HUES6 (cell line): ENCODE results near the gene PRKD2.

ENCODE experiments used
- H3K27ac ChIP-seq: 2 replicates; pipeline ENCODE4 v1.7.0; 2013; ENCODE audit warnings: low read depth, mild to moderate bottlenecking, low read length, inconsistent platforms
- H3K27me3 ChIP-seq: 2 replicates; pipeline ENCODE4 v1.6.1; 2013; ENCODE audit warnings: low read length; ENCODE audit not compliant: control insufficient read depth, insufficient read depth
- H3K36me3 ChIP-seq: 2 replicates; pipeline ENCODE4 v1.6.1; 2013; ENCODE audit warnings: low read length; ENCODE audit not compliant: control insufficient read depth, insufficient read depth
- H3K4me1 ChIP-seq: 2 replicates; pipeline ENCODE4 v1.6.1; 2013; ENCODE audit warnings: low read length; ENCODE audit not compliant: control insufficient read depth, insufficient read depth
- H3K4me3 ChIP-seq: 2 replicates; pipeline ENCODE4 v1.5.1; 2013; ENCODE audit warnings: low read depth, low read length
- H3K9ac ChIP-seq: one replicate; pipeline ENCODE4 v1.6.1; 2013; ENCODE audit warnings: mild to moderate bottlenecking, low read length
- H3K9me3 ChIP-seq: 2 replicates; pipeline ENCODE4 v1.6.1; 2013; ENCODE audit warnings: low read depth, low read length; ENCODE audit not compliant: control insufficient read depth, insufficient read depth

PRKD2 gene

GRCh38 chr19:46697204-46697960 lies 19.5 kb downstream of the PRKD2 start:
- Histone ChIP-seq H3K9ac (peak overlapping the region; percentile 43), H3K27me3 (no peaks in the 10 kb centered on the region), H3K36me3 (peaks cover 81% of the 10 kb centered on the region), H3K27ac (no peak overlapping the region), H3K4me3 (peak overlapping the region; percentile 46), H3K9me3 (no peaks in the 10 kb centered on the region), H3K4me1 (peaks cover 5% of the 10 kb centered on the region)

GRCh38 chr19:46696866-46697203 lies 20.1 kb downstream of the PRKD2 start:
- H3K9ac ChIP-seq = peak overlapping the region; percentile 27
- peak overlapping the region; percentile 46 for H3K4me3 ChIP-seq
- no peaks in the 10 kb centered on the region for H3K9me3 ChIP-seq
- peaks cover 81% of the 10 kb centered on the region for H3K36me3 ChIP-seq
- peaks cover 5% of the 10 kb centered on the region for H3K4me1 ChIP-seq
- no peaks in the 10 kb centered on the region for H3K27me3 ChIP-seq
- no peak overlapping the region for H3K27ac ChIP-seq

- H3K27me3 ChIP-seq = no peaks in the 10 kb centered on the region
- H3K9ac ChIP-seq = no peak overlapping the region
- H3K36me3 ChIP-seq = peaks cover 82% of the 10 kb centered on the region
- no peak overlapping the region for H3K27ac ChIP-seq
- no peaks in the 10 kb centered on the region for H3K9me3 ChIP-seq
- H3K4me1 ChIP-seq = peaks cover 5% of the 10 kb centered on the region
- no peak overlapping the region for H3K4me3 ChIP-seq
Observed at GRCh38 chr19:46696052-46696451, 20.9 kb downstream of the PRKD2 start.

GRCh38 chr19:46693760-46694159 lies 23.2 kb downstream of the PRKD2 start:
- no peaks in the 10 kb centered on the region for H3K27me3 ChIP-seq
- no peak overlapping the region for H3K27ac ChIP-seq
- no peak overlapping the region for H3K4me3 ChIP-seq
- no peak overlapping the region for H3K9ac ChIP-seq
- no peaks in the 10 kb centered on the region for H3K9me3 ChIP-seq
- H3K36me3 ChIP-seq = peaks cover 82% of the 10 kb centered on the region
- peaks cover 5% of the 10 kb centered on the region for H3K4me1 ChIP-seq

GRCh38 chr19:46692918-46693722 lies 23.8 kb downstream of the PRKD2 start:
- peaks cover 81% of the 10 kb centered on the region for H3K36me3 ChIP-seq
- H3K9ac ChIP-seq = no peak overlapping the region
- peaks cover 5% of the 10 kb centered on the region for H3K4me1 ChIP-seq
- no peaks in the 10 kb centered on the region for H3K27me3 ChIP-seq
- H3K9me3 ChIP-seq = no peaks in the 10 kb centered on the region
- no peak overlapping the region for H3K4me3 ChIP-seq
- H3K27ac ChIP-seq = no peak overlapping the region

- Histone ChIP-seq H3K27ac (no peak overlapping the region), H3K9me3 (no peaks in the 10 kb centered on the region), H3K36me3 (peaks cover 93% of the 10 kb centered on the region), H3K9ac (no peak overlapping the region), H3K4me3 (no peak overlapping the region), H3K27me3 (no peaks in the 10 kb centered on the region), H3K4me1 (peaks cover 4% of the 10 kb centered on the region)
Observed at GRCh38 chr19:46691948-46692347, 25.0 kb downstream of the PRKD2 start.

- Histone ChIP-seq H3K4me1 (no peaks in the 10 kb centered on the region; the same call in 1 of the 2 replicates), H3K4me3 (no peak overlapping the region), H3K9me3 (no peaks in the 10 kb centered on the region), H3K36me3 (peaks cover 89% of the 10 kb centered on the region), H3K27me3 (no peaks in the 10 kb centered on the region), H3K27ac (no peak overlapping the region), H3K9ac (no peak overlapping the region)
Observed at GRCh38 chr19:46691104-46691503, 25.8 kb downstream of the PRKD2 start.

- Histone ChIP-seq H3K36me3 (peaks cover 87% of the 10 kb centered on the region), H3K9ac (no peak overlapping the region), H3K9me3 (no peaks in the 10 kb centered on the region), H3K27ac (no peak overlapping the region), H3K4me3 (no peak overlapping the region), H3K4me1 (no peaks in the 10 kb centered on the region), H3K27me3 (no peaks in the 10 kb centered on the region)
Observed at GRCh38 chr19:46689358-46689757, 27.6 kb downstream of the PRKD2 start.

GRCh38 chr19:46687438-46688145 lies 29.3 kb downstream of the PRKD2 start:
- no peak overlapping the region for H3K9ac ChIP-seq
- H3K27me3 ChIP-seq = no peaks in the 10 kb centered on the region
- no peak overlapping the region for H3K27ac ChIP-seq
- H3K36me3 ChIP-seq = peaks cover 85% of the 10 kb centered on the region
- no peaks in the 10 kb centered on the region for H3K9me3 ChIP-seq
- H3K4me3 ChIP-seq = no peak overlapping the region
- H3K4me1 ChIP-seq = no peaks in the 10 kb centered on the region

- H3K36me3 ChIP-seq = peaks cover 73% of the 10 kb centered on the region
Observed at GRCh38 chr19:46685189-46685588, 31.7 kb downstream of the PRKD2 start.

More at GRCh38 chr19:46685189-46685588, 31.7 kb downstream of the PRKD2 start:
- H3K27me3 ChIP-seq = no peaks in the 10 kb centered on the region
- H3K4me3 ChIP-seq = no peak overlapping the region
- no peaks in the 10 kb centered on the region for H3K9me3 ChIP-seq
- no peak overlapping the region for H3K9ac ChIP-seq
- no peaks in the 10 kb centered on the region for H3K4me1 ChIP-seq
- H3K27ac ChIP-seq = no peak overlapping the region
